H1 (cell line): ENCODE measurements around the gene DDIAS. TPM values are rescaled to one million over a fixed set of nuclear protein-coding genes. Genes with fewer than 3 reads are reported as not detected.
"Not testable (repeated sequence)": the region's sequence is repeated elsewhere in the genome, so short reads cannot be mapped to it uniquely, and the experiment has no call there.

Source experiments
- CTCF ChIA-PET: fragments of 300-600 bp; sonication (Branson Sonifier 250); formaldehyde crosslinking; loops from one replicate; lab custom pipeline; 2021; ENCODE audit not compliant: partially characterized antibody; lab: Charles Lee
- POLR2A ChIA-PET: fragments of 300-600 bp; sonication (Branson Sonifier 250); formaldehyde crosslinking; loops from one replicate; lab custom pipeline; 2021; ENCODE audit warnings: inconsistent platforms; ENCODE audit not compliant: partially characterized antibody; lab: Charles Lee
- DNase-seq, 2 experiments: peaks; one replicate each; pipeline versions ENCODE4 v3.0.0 to v3.0.0-alpha.2; 2010 to 2022; ENCODE audit warnings: low spot score in 2 of 2, low read depth in 1 of 2, mixed read lengths in 1 of 2
- FAIRE-seq: peaks from 2 replicates; lab custom pipeline; 2011; peaks lifted over from hg19 to GRCh38; lab: Jason Lieb, UNC
- H2AFZ ChIP-seq: 2 replicates; pipeline ENCODE4 v1.8.1; 2012; ENCODE audit warnings: low read length, inconsistent platforms
- H2AK5ac ChIP-seq: 2 replicates; pipeline ENCODE4 v1.6.1; 2013; ENCODE audit warnings: low read depth, low read length
- H2BK120ac ChIP-seq: replicated peaks from 2 replicates; pipeline ENCODE3; 2013; ENCODE audit warnings: low read depth, low read length, inconsistent platforms
- H2BK12ac ChIP-seq: 2 replicates; pipeline ENCODE4 v1.6.1; 2013; ENCODE audit warnings: low read depth, low read length
- H2BK15ac ChIP-seq: 2 replicates; pipeline ENCODE4 v1.6.1; 2013; ENCODE audit warnings: low read length
- H2BK20ac ChIP-seq: 2 replicates; pipeline ENCODE4 v1.6.1; 2013; ENCODE audit warnings: low read length
- H2BK5ac ChIP-seq: 2 replicates; pipeline ENCODE4 v1.6.1; 2013; ENCODE audit warnings: low read depth, low read length
- H3K14ac ChIP-seq: 2 replicates; pipeline ENCODE4 v1.6.1; 2013; ENCODE audit warnings: inconsistent platforms; ENCODE audit not compliant: insufficient read length
- H3K18ac ChIP-seq: 2 replicates; pipeline ENCODE4 v1.6.1; 2013; ENCODE audit warnings: low read length; ENCODE audit errors: extremely low read depth
- H3K23ac ChIP-seq: 2 replicates; pipeline ENCODE4 v1.6.1; 2013; ENCODE audit warnings: inconsistent platforms; ENCODE audit not compliant: insufficient read length
- H3K23me2 ChIP-seq: 2 replicates; pipeline ENCODE4 v1.6.1; 2013; ENCODE audit warnings: low read depth, low read length
- H3K27ac ChIP-seq: 2 replicates; pipeline ENCODE4 v1.6.1; 2011; ENCODE audit warnings: low read depth, low read length, inconsistent platforms
- H3K27me3 ChIP-seq, 4 experiments: replicated peaks in 1 of 4; 1 replicate in 1 of 4; 2 replicates in 3 of 4; pipeline versions ENCODE4 v1.6.1 to v1.8.1; 2011 to 2013; ENCODE audit warnings: low read length in 3 of 4, mild to moderate bottlenecking in 3 of 4, inconsistent platforms in 2 of 4, mixed read lengths in 2 of 4, moderate library complexity in 1 of 4; ENCODE audit not compliant: control insufficient read depth in 3 of 4, insufficient read depth in 3 of 4; ENCODE audit errors: extremely low read depth in 1 of 4
- H3K36me3 ChIP-seq, 4 experiments: 2 replicates each; pipeline versions ENCODE4 v1.6.1 to v1.8.1; 2011 to 2013; ENCODE audit warnings: mild to moderate bottlenecking in 4 of 4, low read length in 3 of 4, moderate library complexity in 2 of 4, control low read depth in 1 of 4, inconsistent platforms in 1 of 4; ENCODE audit not compliant: insufficient read depth in 4 of 4, control insufficient read depth in 2 of 4
- H3K4ac ChIP-seq: replicated peaks from 2 replicates; pipeline ENCODE3; 2013; ENCODE audit warnings: low read length, low read depth, mixed read lengths, inconsistent platforms; ENCODE audit not compliant: insufficient read length
- H3K4me1 ChIP-seq, 4 experiments: replicated peaks in 1 of 4; 1 replicate in 1 of 4; 2 replicates in 3 of 4; pipeline versions ENCODE4 v1.6.1 to v1.8.1; 2011 to 2013; ENCODE audit warnings: low read length in 3 of 4, inconsistent platforms in 2 of 4, mixed read lengths in 1 of 4; ENCODE audit not compliant: insufficient read depth in 4 of 4, control insufficient read depth in 3 of 4
- H3K4me2 ChIP-seq, 2 experiments: 2 replicates each; pipeline versions ENCODE4 v1.6.1 to v1.8.1; 2011 to 2013; ENCODE audit warnings: low read depth in 2 of 2, low read length in 2 of 2, control low read depth in 1 of 2, inconsistent platforms in 1 of 2, mild to moderate bottlenecking in 1 of 2; ENCODE audit not compliant: insufficient read depth in 1 of 2
- H3K4me3 ChIP-seq, 4 experiments: fragments of 200-600, 300-600 bp in 1 of 4; sonication (generic), shearing (Covaris generic), sonication (Bioruptor Twin) in 1 of 4; 2 replicates each; pipeline versions ENCODE4 v1.5.1 to v1.8.1; 2011 to 2016; ENCODE audit warnings: low read length in 4 of 4, low read depth in 3 of 4, control low read depth in 2 of 4, inconsistent platforms in 2 of 4, mild to moderate bottlenecking in 2 of 4, mixed read lengths in 1 of 4, moderate library complexity in 1 of 4; ENCODE audit not compliant: insufficient read depth in 2 of 4; ENCODE audit errors: extremely low read depth in 1 of 4
- H3K56ac ChIP-seq: replicated peaks from 2 replicates; pipeline ENCODE3; 2013; ENCODE audit warnings: low read depth, mild to moderate bottlenecking, mixed read lengths, low read length, inconsistent platforms; ENCODE audit not compliant: insufficient read length
- H3K79me1 ChIP-seq: 2 replicates; pipeline ENCODE4 v1.6.1; 2013; ENCODE audit warnings: low read depth, low read length, control low read depth
- H3K79me2 ChIP-seq, 2 experiments: 2 replicates each; pipeline versions ENCODE4 v1.6.1 to v1.8.1; 2012 to 2013; ENCODE audit warnings: low read length in 2 of 2, mild to moderate bottlenecking in 2 of 2, inconsistent platforms in 1 of 2; ENCODE audit not compliant: insufficient read depth in 2 of 2, control insufficient read depth in 1 of 2
- H3K9ac ChIP-seq, 4 experiments: replicated peaks in 1 of 4; 1 replicate in 1 of 4; 2 replicates in 3 of 4; pipeline versions ENCODE4 v1.6.1 to v1.8.1; 2011 to 2013; ENCODE audit warnings: low read depth in 3 of 4, low read length in 3 of 4, control low read depth in 2 of 4, mild to moderate bottlenecking in 2 of 4, moderate library complexity in 2 of 4, inconsistent platforms in 1 of 4; ENCODE audit errors: extremely low read depth in 1 of 4
- H3K9me3 ChIP-seq, 2 experiments: 2 replicates each; pipeline versions ENCODE4 v1.6.1 to v1.8.1; 2012 to 2013; ENCODE audit warnings: mild to moderate bottlenecking in 2 of 2, moderate library complexity in 2 of 2, control low read depth in 1 of 2, inconsistent platforms in 1 of 2, low read depth in 1 of 2, low read length in 1 of 2, mixed read lengths in 1 of 2; ENCODE audit not compliant: insufficient read depth in 2 of 2
- H4K20me1 ChIP-seq, 2 experiments: replicated peaks in 1 of 2; 2 replicates each; pipeline versions ENCODE3 to v1.8.1; 2011 to 2013; ENCODE audit warnings: inconsistent platforms in 2 of 2, low read length in 2 of 2, mild to moderate bottlenecking in 1 of 2; ENCODE audit not compliant: insufficient read depth in 2 of 2, control insufficient read depth in 1 of 2
- H4K5ac ChIP-seq: 2 replicates; pipeline ENCODE4 v1.6.1; 2013; ENCODE audit warnings: low read length, low read depth, mixed read lengths, inconsistent platforms; ENCODE audit not compliant: insufficient read length
- H4K8ac ChIP-seq: 2 replicates; pipeline ENCODE4 v1.8.0; 2013; ENCODE audit warnings: mild to moderate bottlenecking, moderate library complexity, low read length, inconsistent platforms; ENCODE audit not compliant: insufficient read depth; ENCODE audit errors: extremely low read depth
- H4K91ac ChIP-seq: replicated peaks from 2 replicates; pipeline ENCODE3; 2013; ENCODE audit warnings: low read length, mixed read lengths, inconsistent platforms; ENCODE audit not compliant: insufficient read length
- ASH2L ChIP-seq: fragments of 200-600, 300-600 bp; sonication (generic); IDR thresholded peaks from one replicate; pipeline ENCODE4 v1.7.1; 2017; ENCODE audit warnings: low read length
- RBBP5 ChIP-seq: IDR thresholded peaks from 2 replicates; pipeline ENCODE4 v1.7.1; 2012; ENCODE audit warnings: low read depth, mild to moderate bottlenecking, inconsistent platforms, low read length, moderate library complexity, borderline replicate concordance
- WGBS, 2 experiments: shearing (Covaris generic) in 1 of 2; methylation state at CpG; one replicate each; pipeline versions ENCODE4 v1.1.6 to v1.1.7; 2013 to 2015; ENCODE audit warnings: low lambda C conversion rate in 2 of 2, mixed read lengths in 2 of 2, inconsistent platforms in 1 of 2, low coverage in 1 of 2, missing lambda C conversion rate in 1 of 2; ENCODE audit not compliant: insufficient replicate concordance in 2 of 2, insufficient coverage in 1 of 2, insufficient read length in 1 of 2; ENCODE audit errors: extremely low coverage in 1 of 2, missing lambda C conversion rate in 1 of 2; 5-methylcytosine and 5-hydroxymethylcytosine counted together
- polyA plus RNA-seq, 7 experiments: library from polyadenylated mRNA; depleted of rRNA in 3 of 7; stranded (reverse) in 5 of 7; unstranded in 2 of 7; fragments of >200 nt in 5 of 7; fragments of 200-250 nt in 2 of 7; gene quantifications; 1 replicate in 5 of 7; 2 replicates in 1 of 7; 4 replicates in 1 of 7; pipeline versions ENCODE4 v1.2.1 to v1.2.3, GENCODE V29; 2011 to 2013; ENCODE audit warnings: missing spikeins in 2 of 7, mixed read lengths in 2 of 7
- total RNA-seq: library from RNA; stranded (reverse); fragmentation: NEBNext Ultra II Directional; extraction: Animal tissue kit (Norgen Biotek cat#: 25700); gene quantifications from 2 replicates; pipeline ENCODE4 v1.2.1, GENCODE V29; 2021

The DDIAS gene
- total and polyA plus RNA-seq, 2 of the 8 experiments (the other 6 are each of a cell fraction or from before 2014, with no cell fraction given): 11.6 to 25.7 TPM

DNA sequence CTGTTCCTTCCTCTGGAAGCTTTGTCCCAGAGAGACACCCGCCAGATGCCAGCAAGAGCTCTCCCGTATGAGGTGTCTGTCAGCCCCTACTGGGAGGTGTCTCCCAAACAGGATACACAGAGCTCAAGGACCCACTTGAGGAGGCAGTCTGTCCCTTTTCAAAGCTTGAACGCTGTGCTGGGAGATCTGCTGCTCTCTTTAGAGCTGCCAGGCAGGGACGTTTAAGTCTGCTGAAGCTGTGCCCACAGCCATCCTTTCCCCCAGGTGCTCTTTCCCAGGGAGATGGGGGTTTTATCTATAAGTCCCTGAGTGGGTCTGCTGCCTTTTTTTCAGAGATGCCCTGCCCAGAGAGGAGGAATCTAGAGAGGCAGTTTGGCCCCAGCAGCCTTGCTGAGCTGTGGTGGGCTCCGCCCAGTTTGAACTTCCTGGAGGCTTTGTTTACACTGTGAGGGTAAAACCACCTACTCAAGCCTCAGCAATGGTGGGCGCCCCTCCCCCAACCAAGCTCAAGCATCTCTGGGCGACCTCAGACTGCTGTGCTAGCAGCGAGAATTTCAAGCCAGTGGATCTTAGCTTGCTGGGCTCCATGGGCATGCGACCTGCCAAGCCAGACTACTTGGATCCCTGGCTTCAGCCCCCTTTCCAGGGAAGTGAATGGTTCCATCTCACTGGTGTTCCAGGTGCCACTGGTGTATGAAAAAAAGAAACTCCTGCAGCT lies 54.4 kb downstream of the DDIAS start:
- not testable (repeated sequence) for H2AK5ac ChIP-seq, FAIRE-seq, H3K9ac ChIP-seq, H3K9me3 ChIP-seq, H3K23me2 ChIP-seq, H3K4ac ChIP-seq, H3K36me3 ChIP-seq, H3K14ac ChIP-seq, H2BK15ac ChIP-seq, H3K4me1 ChIP-seq, H3K27me3 ChIP-seq, H3K56ac ChIP-seq, H3K4me2 ChIP-seq, H3K27ac ChIP-seq, H4K91ac ChIP-seq, H4K5ac ChIP-seq, H2BK20ac ChIP-seq, H3K23ac ChIP-seq, H3K79me2 ChIP-seq, H4K20me1 ChIP-seq, H2BK120ac ChIP-seq, H3K79me1 ChIP-seq
- ChIA-PET CTCF (interaction anchor here (0.6 to 1.4 kb wide), 5 partner anchors 21 to 1093 kb away, joined by 3 to 5 read pairs (median 3); no protein-coding TSS in a partner anchor), POLR2A (interaction anchor here (1.2 to 1.3 kb wide), 2 partner anchors 21 to 330 kb away, joined by 3 to 4 read pairs; partner anchors contain the start of gene CCDC90B)
- Histone ChIP-seq H4K8ac (peak overlapping the region; percentile 71), H3K4me3 (peak overlapping the region in 1 of 4 experiments; percentile 28; a peak in 1 of 8 replicates), H2BK12ac (peak overlapping the region; percentile 39; the same call in 1 of the 2 replicates), H3K18ac (peak overlapping the region; percentile 44), H2AFZ (peak overlapping the region; percentile 94), H2BK5ac (peak overlapping the region; percentile 75; the same call in 1 of the 2 replicates)
- TF ChIP-seq RBBP5: peak; percentile 79; the same call in 1 of the 2 replicates
- peak; percentile 88 for TF ChIP-seq ASH2L
- 70% methylated on average over 9 of the region's 9 CpGs; no CpG with 5 or more reads in 1 of the 2 experiments for WGBS, 2 experiments
- peak; percentile 7 to 64 for DNase-seq
